Endodermal cell (in vitro differentiated cells): ENCODE measurements around the gene EFCAB14. TPM values are rescaled to one million over a fixed set of nuclear protein-coding genes. Genes with fewer than 3 reads are reported as not detected.
"Not testable (repeated sequence)": the region's sequence is repeated elsewhere in the genome, so short reads cannot be mapped to it uniquely, and the experiment has no call there.

Experiments
- DNase-seq: peaks from one replicate; pipeline ENCODE4 v3.0.0-alpha.2; 2017
- H3K27ac ChIP-seq: 2 replicates; pipeline ENCODE4 v1.5.1; 2013; ENCODE audit warnings: mild to moderate bottlenecking, low read depth, low read length, moderate library complexity
- H3K27me3 ChIP-seq: 2 replicates; pipeline ENCODE4 v1.6.1; 2013; ENCODE audit warnings: mild to moderate bottlenecking, low read length, moderate library complexity; ENCODE audit not compliant: insufficient read depth, control insufficient read depth, poor library complexity, severe bottlenecking
- H3K36me3 ChIP-seq: 2 replicates; pipeline ENCODE4 v1.7.0; 2013; ENCODE audit warnings: mild to moderate bottlenecking, low read length, moderate library complexity; ENCODE audit not compliant: control insufficient read depth, insufficient read depth
- H3K4me1 ChIP-seq: one replicate; pipeline ENCODE4 v1.7.0; 2013; ENCODE audit warnings: low read length; ENCODE audit not compliant: control insufficient read depth, insufficient read depth
- H3K4me3 ChIP-seq: 2 replicates; pipeline ENCODE4 v1.5.1; 2013; ENCODE audit warnings: mild to moderate bottlenecking, low read length, moderate library complexity
- H3K9ac ChIP-seq: 2 replicates; pipeline ENCODE4 v1.6.1; 2013; ENCODE audit warnings: mild to moderate bottlenecking, low read length, moderate library complexity; ENCODE audit not compliant: poor library complexity, severe bottlenecking; ENCODE audit errors: extremely low read depth
- H3K9me3 ChIP-seq: 2 replicates; pipeline ENCODE4 v1.6.1; 2013; ENCODE audit warnings: mild to moderate bottlenecking, low read length, moderate library complexity; ENCODE audit not compliant: control insufficient read depth
- H3K27ac Mint-ChIP-seq: 2 replicates; pipeline ENCODE4 v1.8.0; 2020; ENCODE audit warnings: mixed read lengths
- H3K27me3 Mint-ChIP-seq: 2 replicates; pipeline ENCODE4 v1.8.0; 2021; ENCODE audit warnings: mild to moderate bottlenecking, mixed read lengths; ENCODE audit not compliant: insufficient read depth
- H3K36me3 Mint-ChIP-seq: 2 replicates; pipeline ENCODE4 v1.8.0; 2020; ENCODE audit warnings: low read depth, mixed read lengths
- H3K4me1 Mint-ChIP-seq: 2 replicates; pipeline ENCODE4 v1.8.0; 2020; ENCODE audit warnings: mixed read lengths
- H3K4me3 Mint-ChIP-seq: 2 replicates; pipeline ENCODE4 v1.8.0; 2020; ENCODE audit warnings: mild to moderate bottlenecking, moderate library complexity, mixed read lengths
- H3K9me3 Mint-ChIP-seq: 2 replicates; pipeline ENCODE4 v1.8.0; 2020; ENCODE audit warnings: mild to moderate bottlenecking, mixed read lengths
- WGBS, 2 experiments: methylation state at CpG; one replicate each; pipeline versions ENCODE4 v1.1.5 to v1.1.7; 2013; ENCODE audit warnings: missing lambda C conversion rate in 2 of 2, mixed read lengths in 1 of 2; ENCODE audit not compliant: insufficient coverage in 1 of 2, insufficient read length in 1 of 2; 5-methylcytosine and 5-hydroxymethylcytosine counted together
- total RNA-seq, 2 donors: library from RNA; stranded (reverse); fragmentation: NEBNext Ultra II Directional in 1 of 2; extraction: Animal tissue kit (Norgen Biotek cat#: 25700) in 1 of 2; gene quantifications; 2 replicates in 1 of 2; 3 replicates in 1 of 2; pipeline ENCODE4 v1.2.1, GENCODE V29; 2021
- TF ChIP-seq, protein P1 (sequence below): fragments of 200-600 bp; sonication (generic); conservative IDR thresholded peaks from 2 replicates; pipeline ENCODE4 v1.5.0; 2021; ENCODE audit warnings: antibody characterized with exemption, mild to moderate bottlenecking

EFCAB14 gene
- total RNA-seq, 2 donors from 2014 or later, result 82.7 to 83.4 TPM

- Histone ChIP-seq H3K27ac (no peak overlapping the region), H3K9me3 (no peaks in the 10 kb centered on the region), H3K36me3 (no peaks in the 10 kb centered on the region), H3K9ac (peak overlapping the region; percentile 23), H3K4me3 (peak overlapping the region; percentile 30), H3K27me3 (peaks cover 5% of the 10 kb centered on the region), H3K4me1 (peaks cover 17% of the 10 kb centered on the region)
- peaks cover 8% of the 10 kb centered on the region for H3K27me3 Mint-ChIP-seq
- H3K27ac Mint-ChIP-seq, result peak overlapping the region; percentile 42
- WGBS, 2 experiments, result 77 to 90% methylated on average over 4 of the region's 4 CpGs
- no peak overlapping the region for H3K4me3 Mint-ChIP-seq
- H3K4me1 Mint-ChIP-seq, result peaks cover 43% of the 10 kb centered on the region
- no peaks in the 10 kb centered on the region for H3K36me3 Mint-ChIP-seq
- TF ChIP-seq, protein P1, sequence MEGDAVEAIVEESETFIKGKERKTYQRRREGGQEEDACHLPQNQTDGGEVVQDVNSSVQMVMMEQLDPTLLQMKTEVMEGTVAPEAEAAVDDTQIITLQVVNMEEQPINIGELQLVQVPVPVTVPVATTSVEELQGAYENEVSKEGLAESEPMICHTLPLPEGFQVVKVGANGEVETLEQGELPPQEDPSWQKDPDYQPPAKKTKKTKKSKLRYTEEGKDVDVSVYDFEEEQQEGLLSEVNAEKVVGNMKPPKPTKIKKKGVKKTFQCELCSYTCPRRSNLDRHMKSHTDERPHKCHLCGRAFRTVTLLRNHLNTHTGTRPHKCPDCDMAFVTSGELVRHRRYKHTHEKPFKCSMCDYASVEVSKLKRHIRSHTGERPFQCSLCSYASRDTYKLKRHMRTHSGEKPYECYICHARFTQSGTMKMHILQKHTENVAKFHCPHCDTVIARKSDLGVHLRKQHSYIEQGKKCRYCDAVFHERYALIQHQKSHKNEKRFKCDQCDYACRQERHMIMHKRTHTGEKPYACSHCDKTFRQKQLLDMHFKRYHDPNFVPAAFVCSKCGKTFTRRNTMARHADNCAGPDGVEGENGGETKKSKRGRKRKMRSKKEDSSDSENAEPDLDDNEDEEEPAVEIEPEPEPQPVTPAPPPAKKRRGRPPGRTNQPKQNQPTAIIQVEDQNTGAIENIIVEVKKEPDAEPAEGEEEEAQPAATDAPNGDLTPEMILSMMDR, result no peak
- no peaks in the 10 kb centered on the region for H3K9me3 Mint-ChIP-seq
- no peak for DNase-seq
These were observed 36.2 kb upstream of the EFCAB14 start for GRCh38 chr1:46755121-46755520.

GRCh38 chr1:46754707-46755106 lies 35.8 kb upstream of the EFCAB14 start:
- H3K9me3 Mint-ChIP-seq, H3K27ac ChIP-seq, H3K36me3 ChIP-seq, H3K27me3 ChIP-seq, H3K9me3 ChIP-seq, DNase-seq, H3K27me3 Mint-ChIP-seq, H3K4me3 Mint-ChIP-seq, H3K36me3 Mint-ChIP-seq, H3K9ac ChIP-seq: not testable (repeated sequence)
- H3K27ac Mint-ChIP-seq, result peak overlapping the region; percentile 42
- peaks cover 43% of the 10 kb centered on the region for H3K4me1 Mint-ChIP-seq
- peaks cover 17% of the 10 kb centered on the region for H3K4me1 ChIP-seq
- peak overlapping the region; percentile 30 for H3K4me3 ChIP-seq
- 85 to 87% methylated on average over 4 of the region's 4 CpGs for WGBS, 2 experiments

DNA sequence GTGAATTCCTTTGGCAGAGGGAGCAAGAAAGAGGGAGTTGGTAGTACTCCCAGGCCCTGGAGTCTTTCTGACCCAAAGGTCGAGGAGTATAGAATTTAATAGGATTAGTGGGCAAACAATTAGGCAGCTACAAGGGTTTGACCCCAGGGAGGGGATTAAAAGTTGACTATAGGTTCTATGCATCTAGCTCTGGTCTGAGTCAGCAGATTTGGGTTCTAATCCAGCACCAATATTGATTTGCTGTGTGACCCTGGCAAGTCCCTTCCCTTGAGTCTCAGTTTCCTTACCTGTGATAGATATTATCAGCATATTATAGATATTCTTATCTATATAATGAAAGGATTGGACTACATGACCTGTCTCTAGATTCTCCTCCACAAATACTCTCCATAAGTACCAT lies 35.1 kb upstream of the EFCAB14 start:
- Histone ChIP-seq H3K4me1 (peaks cover 17% of the 10 kb centered on the region), H3K36me3 (no peaks in the 10 kb centered on the region), H3K27me3 (peaks cover 7% of the 10 kb centered on the region), H3K27ac (no peak overlapping the region), H3K9me3 (no peaks in the 10 kb centered on the region), H3K9ac (no peak overlapping the region), H3K4me3 (peak overlapping the region; percentile 30)
- no peaks in the 10 kb centered on the region for H3K36me3 Mint-ChIP-seq
- DNase-seq, result no peak
- H3K27ac Mint-ChIP-seq, result no peak overlapping the region
- H3K4me1 Mint-ChIP-seq, result peaks cover 48% of the 10 kb centered on the region
- WGBS, 2 experiments, result 50 to 62% methylated on average over 1 of the region's 1 CpG
- peaks cover 14% of the 10 kb centered on the region for H3K27me3 Mint-ChIP-seq
- H3K4me3 Mint-ChIP-seq, result no peak overlapping the region
- H3K9me3 Mint-ChIP-seq, result no peaks in the 10 kb centered on the region
- TF ChIP-seq, protein P1, result no peak

- H3K9ac ChIP-seq, result no peak overlapping the region
- H3K27me3 Mint-ChIP-seq, result peaks cover 24% of the 10 kb centered on the region
- peaks cover 22% of the 10 kb centered on the region for H3K4me1 Mint-ChIP-seq
- H3K4me3 ChIP-seq, result no peak overlapping the region
- no peak overlapping the region for H3K4me3 Mint-ChIP-seq
- H3K36me3 Mint-ChIP-seq, result no peaks in the 10 kb centered on the region
- H3K9me3 ChIP-seq, result no peaks in the 10 kb centered on the region
- peaks cover 13% of the 10 kb centered on the region for H3K27me3 ChIP-seq
- 86 to 94% methylated on average over 5 to 7 of the region's 7 CpGs for WGBS, 2 experiments
- TF ChIP-seq, protein P1, result no peak
- no peak for DNase-seq
- no peaks in the 10 kb centered on the region for H3K9me3 Mint-ChIP-seq
- no peaks in the 10 kb centered on the region for H3K36me3 ChIP-seq
- H3K27ac ChIP-seq, result no peak overlapping the region
- H3K27ac Mint-ChIP-seq, result no peak overlapping the region
- H3K4me1 ChIP-seq, result peaks cover 7% of the 10 kb centered on the region
These were observed 31.0 kb upstream of the EFCAB14 start for GRCh38 chr1:46749921-46750404.
